H1 (cell line): ENCODE measurements around the gene STK32C. TPM values are rescaled to one million over a fixed set of nuclear protein-coding genes. Genes with fewer than 3 reads are reported as not detected.

ENCODE experiments used
- CTCF ChIA-PET: fragments of 300-600 bp; sonication (Branson Sonifier 250); formaldehyde crosslinking; loops from one replicate; lab custom pipeline; 2021; ENCODE audit not compliant: partially characterized antibody; lab: Charles Lee
- POLR2A ChIA-PET: fragments of 300-600 bp; sonication (Branson Sonifier 250); formaldehyde crosslinking; loops from one replicate; lab custom pipeline; 2021; ENCODE audit warnings: inconsistent platforms; ENCODE audit not compliant: partially characterized antibody; lab: Charles Lee
- DNase-seq, 2 experiments: peaks; one replicate each; pipeline versions ENCODE4 v3.0.0 to v3.0.0-alpha.2; 2010 to 2022; ENCODE audit warnings: low spot score in 2 of 2, low read depth in 1 of 2, mixed read lengths in 1 of 2
- FAIRE-seq: peaks from 2 replicates; lab custom pipeline; 2011; peaks lifted over from hg19 to GRCh38; lab: Jason Lieb, UNC
- H2AFZ ChIP-seq: 2 replicates; pipeline ENCODE4 v1.8.1; 2012; ENCODE audit warnings: low read length, inconsistent platforms
- H2AK5ac ChIP-seq: 2 replicates; pipeline ENCODE4 v1.6.1; 2013; ENCODE audit warnings: low read depth, low read length
- H2BK120ac ChIP-seq: replicated peaks from 2 replicates; pipeline ENCODE3; 2013; ENCODE audit warnings: low read depth, low read length, inconsistent platforms
- H2BK12ac ChIP-seq: 2 replicates; pipeline ENCODE4 v1.6.1; 2013; ENCODE audit warnings: low read depth, low read length
- H2BK15ac ChIP-seq: 2 replicates; pipeline ENCODE4 v1.6.1; 2013; ENCODE audit warnings: low read length
- H2BK20ac ChIP-seq: 2 replicates; pipeline ENCODE4 v1.6.1; 2013; ENCODE audit warnings: low read length
- H2BK5ac ChIP-seq: 2 replicates; pipeline ENCODE4 v1.6.1; 2013; ENCODE audit warnings: low read depth, low read length
- H3K14ac ChIP-seq: 2 replicates; pipeline ENCODE4 v1.6.1; 2013; ENCODE audit warnings: inconsistent platforms; ENCODE audit not compliant: insufficient read length
- H3K18ac ChIP-seq: 2 replicates; pipeline ENCODE4 v1.6.1; 2013; ENCODE audit warnings: low read length; ENCODE audit errors: extremely low read depth
- H3K23ac ChIP-seq: 2 replicates; pipeline ENCODE4 v1.6.1; 2013; ENCODE audit warnings: inconsistent platforms; ENCODE audit not compliant: insufficient read length
- H3K23me2 ChIP-seq: 2 replicates; pipeline ENCODE4 v1.6.1; 2013; ENCODE audit warnings: low read depth, low read length
- H3K27ac ChIP-seq: 2 replicates; pipeline ENCODE4 v1.6.1; 2011; ENCODE audit warnings: low read depth, low read length, inconsistent platforms
- H3K27me3 ChIP-seq, 4 experiments: replicated peaks in 1 of 4; 1 replicate in 1 of 4; 2 replicates in 3 of 4; pipeline versions ENCODE4 v1.6.1 to v1.8.1; 2011 to 2013; ENCODE audit warnings: low read length in 3 of 4, mild to moderate bottlenecking in 3 of 4, inconsistent platforms in 2 of 4, mixed read lengths in 2 of 4, moderate library complexity in 1 of 4; ENCODE audit not compliant: control insufficient read depth in 3 of 4, insufficient read depth in 3 of 4; ENCODE audit errors: extremely low read depth in 1 of 4
- H3K36me3 ChIP-seq, 4 experiments: 2 replicates each; pipeline versions ENCODE4 v1.6.1 to v1.8.1; 2011 to 2013; ENCODE audit warnings: mild to moderate bottlenecking in 4 of 4, low read length in 3 of 4, moderate library complexity in 2 of 4, control low read depth in 1 of 4, inconsistent platforms in 1 of 4; ENCODE audit not compliant: insufficient read depth in 4 of 4, control insufficient read depth in 2 of 4
- H3K4ac ChIP-seq: replicated peaks from 2 replicates; pipeline ENCODE3; 2013; ENCODE audit warnings: low read length, low read depth, mixed read lengths, inconsistent platforms; ENCODE audit not compliant: insufficient read length
- H3K4me1 ChIP-seq, 4 experiments: replicated peaks in 1 of 4; 1 replicate in 1 of 4; 2 replicates in 3 of 4; pipeline versions ENCODE4 v1.6.1 to v1.8.1; 2011 to 2013; ENCODE audit warnings: low read length in 3 of 4, inconsistent platforms in 2 of 4, mixed read lengths in 1 of 4; ENCODE audit not compliant: insufficient read depth in 4 of 4, control insufficient read depth in 3 of 4
- H3K4me2 ChIP-seq, 2 experiments: 2 replicates each; pipeline versions ENCODE4 v1.6.1 to v1.8.1; 2011 to 2013; ENCODE audit warnings: low read depth in 2 of 2, low read length in 2 of 2, control low read depth in 1 of 2, inconsistent platforms in 1 of 2, mild to moderate bottlenecking in 1 of 2; ENCODE audit not compliant: insufficient read depth in 1 of 2
- H3K4me3 ChIP-seq, 4 experiments: fragments of 200-600, 300-600 bp in 1 of 4; sonication (generic), shearing (Covaris generic), sonication (Bioruptor Twin) in 1 of 4; 2 replicates each; pipeline versions ENCODE4 v1.5.1 to v1.8.1; 2011 to 2016; ENCODE audit warnings: low read length in 4 of 4, low read depth in 3 of 4, control low read depth in 2 of 4, inconsistent platforms in 2 of 4, mild to moderate bottlenecking in 2 of 4, mixed read lengths in 1 of 4, moderate library complexity in 1 of 4; ENCODE audit not compliant: insufficient read depth in 2 of 4; ENCODE audit errors: extremely low read depth in 1 of 4
- H3K56ac ChIP-seq: replicated peaks from 2 replicates; pipeline ENCODE3; 2013; ENCODE audit warnings: low read depth, mild to moderate bottlenecking, mixed read lengths, low read length, inconsistent platforms; ENCODE audit not compliant: insufficient read length
- H3K79me1 ChIP-seq: 2 replicates; pipeline ENCODE4 v1.6.1; 2013; ENCODE audit warnings: low read depth, low read length, control low read depth
- H3K79me2 ChIP-seq, 2 experiments: 2 replicates each; pipeline versions ENCODE4 v1.6.1 to v1.8.1; 2012 to 2013; ENCODE audit warnings: low read length in 2 of 2, mild to moderate bottlenecking in 2 of 2, inconsistent platforms in 1 of 2; ENCODE audit not compliant: insufficient read depth in 2 of 2, control insufficient read depth in 1 of 2
- H3K9ac ChIP-seq, 4 experiments: replicated peaks in 1 of 4; 1 replicate in 1 of 4; 2 replicates in 3 of 4; pipeline versions ENCODE4 v1.6.1 to v1.8.1; 2011 to 2013; ENCODE audit warnings: low read depth in 3 of 4, low read length in 3 of 4, control low read depth in 2 of 4, mild to moderate bottlenecking in 2 of 4, moderate library complexity in 2 of 4, inconsistent platforms in 1 of 4; ENCODE audit errors: extremely low read depth in 1 of 4
- H3K9me3 ChIP-seq, 2 experiments: 2 replicates each; pipeline versions ENCODE4 v1.6.1 to v1.8.1; 2012 to 2013; ENCODE audit warnings: mild to moderate bottlenecking in 2 of 2, moderate library complexity in 2 of 2, control low read depth in 1 of 2, inconsistent platforms in 1 of 2, low read depth in 1 of 2, low read length in 1 of 2, mixed read lengths in 1 of 2; ENCODE audit not compliant: insufficient read depth in 2 of 2
- H4K20me1 ChIP-seq, 2 experiments: replicated peaks in 1 of 2; 2 replicates each; pipeline versions ENCODE3 to v1.8.1; 2011 to 2013; ENCODE audit warnings: inconsistent platforms in 2 of 2, low read length in 2 of 2, mild to moderate bottlenecking in 1 of 2; ENCODE audit not compliant: insufficient read depth in 2 of 2, control insufficient read depth in 1 of 2
- H4K5ac ChIP-seq: 2 replicates; pipeline ENCODE4 v1.6.1; 2013; ENCODE audit warnings: low read length, low read depth, mixed read lengths, inconsistent platforms; ENCODE audit not compliant: insufficient read length
- H4K8ac ChIP-seq: 2 replicates; pipeline ENCODE4 v1.8.0; 2013; ENCODE audit warnings: mild to moderate bottlenecking, moderate library complexity, low read length, inconsistent platforms; ENCODE audit not compliant: insufficient read depth; ENCODE audit errors: extremely low read depth
- H4K91ac ChIP-seq: replicated peaks from 2 replicates; pipeline ENCODE3; 2013; ENCODE audit warnings: low read length, mixed read lengths, inconsistent platforms; ENCODE audit not compliant: insufficient read length
- CHD2 ChIP-seq: IDR thresholded peaks from 2 replicates; pipeline ENCODE4 v1.6.1; 2012; ENCODE audit warnings: low read length, improper control_type of control experiment
- JUND ChIP-seq: IDR thresholded peaks from 2 replicates; pipeline ENCODE4 v1.6.1; 2011; ENCODE audit warnings: mild to moderate bottlenecking, improper control_type of control experiment, low read length
- MAX ChIP-seq: IDR thresholded peaks from 2 replicates; pipeline ENCODE4 v1.6.1; 2012; ENCODE audit warnings: inconsistent platforms
- NANOG ChIP-seq: IDR thresholded peaks from 2 replicates; pipeline ENCODE4 v1.6.1; 2011; ENCODE audit warnings: low read length, low read depth, mild to moderate bottlenecking, inconsistent platforms; ENCODE audit not compliant: insufficient read depth, poor library complexity, severe bottlenecking
- POLR2A ChIP-seq, 2 experiments: IDR thresholded peaks; 1 replicate in 1 of 2; 2 replicates in 1 of 2; pipeline ENCODE4 v1.6.1; 2011; ENCODE audit warnings: low read depth in 2 of 2, low read length in 2 of 2, mild to moderate bottlenecking in 2 of 2; ENCODE audit errors: control extremely low read depth in 1 of 2
- POU5F1 ChIP-seq: IDR thresholded peaks from 2 replicates; pipeline ENCODE4 v1.6.1; 2011; ENCODE audit warnings: low read depth, mild to moderate bottlenecking, low read length, moderate library complexity
- RAD21 ChIP-seq, 2 experiments: IDR thresholded peaks in 1 of 2; conservative IDR thresholded peaks in 1 of 2; 2 replicates each; pipeline ENCODE4 v1.6.1; 2011; ENCODE audit warnings: low read depth in 2 of 2, low read length in 2 of 2, improper control_type of control experiment in 1 of 2, inconsistent platforms in 1 of 2, mild to moderate bottlenecking in 1 of 2, moderate library complexity in 1 of 2
- SAP30 ChIP-seq: fragments of 300-600 bp; sonication (generic); IDR thresholded peaks from 2 replicates; pipeline ENCODE4 v1.7.1; 2012; ENCODE audit warnings: low read length, moderate library complexity, mild to moderate bottlenecking, inconsistent platforms; ENCODE audit not compliant: insufficient read depth, insufficient replicate concordance
- SIN3A ChIP-seq, 2 experiments: IDR thresholded peaks in 1 of 2; conservative IDR thresholded peaks in 1 of 2; 2 replicates each; pipeline ENCODE4 v1.6.1; 2011 to 2012; ENCODE audit warnings: low read length in 2 of 2, improper control_type of control experiment in 1 of 2, low read depth in 1 of 2, mild to moderate bottlenecking in 1 of 2
- SIX5 ChIP-seq: IDR thresholded peaks from 2 replicates; pipeline ENCODE4 v1.6.1; 2011; ENCODE audit warnings: mild to moderate bottlenecking, low read depth, low read length
- SP2 ChIP-seq: IDR thresholded peaks from 2 replicates; pipeline ENCODE4 v1.6.1; 2012; ENCODE audit warnings: mild to moderate bottlenecking, low read length, inconsistent platforms
- SP4 ChIP-seq: IDR thresholded peaks from 2 replicates; pipeline ENCODE4 v1.6.1; 2012; ENCODE audit warnings: low read length, inconsistent platforms
- TEAD4 ChIP-seq: IDR thresholded peaks from 2 replicates; pipeline ENCODE4 v1.6.1; 2012; ENCODE audit warnings: low read depth, low read length, inconsistent platforms, mixed read lengths
- WGBS, 2 experiments: shearing (Covaris generic) in 1 of 2; methylation state at CpG; one replicate each; pipeline versions ENCODE4 v1.1.6 to v1.1.7; 2013 to 2015; ENCODE audit warnings: low lambda C conversion rate in 2 of 2, mixed read lengths in 2 of 2, inconsistent platforms in 1 of 2, low coverage in 1 of 2, missing lambda C conversion rate in 1 of 2; ENCODE audit not compliant: insufficient replicate concordance in 2 of 2, insufficient coverage in 1 of 2, insufficient read length in 1 of 2; ENCODE audit errors: extremely low coverage in 1 of 2, missing lambda C conversion rate in 1 of 2; 5-methylcytosine and 5-hydroxymethylcytosine counted together
- polyA plus RNA-seq, 7 experiments: library from polyadenylated mRNA; depleted of rRNA in 3 of 7; stranded (reverse) in 5 of 7; unstranded in 2 of 7; fragments of >200 nt in 5 of 7; fragments of 200-250 nt in 2 of 7; gene quantifications; 1 replicate in 5 of 7; 2 replicates in 1 of 7; 4 replicates in 1 of 7; pipeline versions ENCODE4 v1.2.1 to v1.2.3, GENCODE V29; 2011 to 2013; ENCODE audit warnings: missing spikeins in 2 of 7, mixed read lengths in 2 of 7
- total RNA-seq: library from RNA; stranded (reverse); fragmentation: NEBNext Ultra II Directional; extraction: Animal tissue kit (Norgen Biotek cat#: 25700); gene quantifications from 2 replicates; pipeline ENCODE4 v1.2.1, GENCODE V29; 2021

Gene STK32C
- total and polyA plus RNA-seq, 2 of the 8 experiments (the other 6 are each of a cell fraction or from before 2014, with no cell fraction given), result 10.6 to 15.6 TPM

GRCh38 chr10:132259702-132260482, 47.9 kb downstream of the STK32C start:
- POLR2A ChIA-PET, result no interaction called here
- no peak overlapping the region for H2AK5ac ChIP-seq
- DNase-seq, result no peak
- H4K91ac ChIP-seq, result no peak overlapping the region
- no peak overlapping the region for H3K27ac ChIP-seq
- no peak overlapping the region for H2BK12ac ChIP-seq
- no peak overlapping the region for H2BK15ac ChIP-seq
- no peaks in the 10 kb centered on the region; a peak in 1 of 7 replicates for H3K27me3 ChIP-seq
- H4K8ac ChIP-seq, result no peak overlapping the region
- H3K4me2 ChIP-seq, result no peak overlapping the region
- H3K23ac ChIP-seq, result no peak overlapping the region
- no peak overlapping the region for H2AFZ ChIP-seq
- no peak overlapping the region for H2BK20ac ChIP-seq
- H3K4me1 ChIP-seq, result no peaks in the 10 kb centered on the region; a peak in 1 of 7 replicates
- no peaks in the 10 kb centered on the region for H3K79me1 ChIP-seq
- no peak overlapping the region for H3K9ac ChIP-seq
- no peak overlapping the region for H2BK5ac ChIP-seq
- no peak overlapping the region for H3K4ac ChIP-seq
- H3K4me3 ChIP-seq, result no peak overlapping the region
- no peaks in the 10 kb centered on the region for H3K79me2 ChIP-seq
- H4K5ac ChIP-seq, result no peak overlapping the region
- H4K20me1 ChIP-seq, result no peaks in the 10 kb centered on the region
- no peaks in the 10 kb centered on the region for H3K23me2 ChIP-seq
- H3K56ac ChIP-seq, result no peak overlapping the region
- H3K14ac ChIP-seq, result no peak overlapping the region
- no peak overlapping the region for H2BK120ac ChIP-seq
- CTCF ChIA-PET, result interaction anchor here (0.6 kb wide), 1 partner anchor 140 kb away, joined by 4 read pairs; no protein-coding TSS in a partner anchor
- WGBS, 2 experiments, result 89% methylated on average over 27 of the region's 27 CpGs; no CpG with 5 or more reads in 1 of the 2 experiments
- FAIRE-seq, result no peak
- no peaks in the 10 kb centered on the region for H3K36me3 ChIP-seq
- H3K9me3 ChIP-seq, result no peaks in the 10 kb centered on the region
- H3K18ac ChIP-seq, result no peak overlapping the region
- TF ChIP-seq SP2, result no peak
- no peak for TF ChIP-seq MAX
- TF ChIP-seq SIN3A (conservative IDR thresholded peaks at IDR 0.05 in 1 of 2, IDR thresholded peaks at IDR 0.05 in 1 of 2; ENCODE audit: low read depth in 1 of 2, low read length in 2 of 2), result no peak
- TF ChIP-seq TEAD4, result no peak
- TF ChIP-seq POLR2A (IDR thresholded peaks at IDR 0.05; ENCODE audit: control extremely low read depth in 1 of 2, low read depth in 2 of 2, low read length in 2 of 2), result no peak
- TF ChIP-seq CHD2, result no peak
- no peak for TF ChIP-seq SIX5
- TF ChIP-seq SP4, result no peak
- no peak for TF ChIP-seq SAP30
- no peak for TF ChIP-seq JUND
- TF ChIP-seq RAD21 (IDR thresholded peaks at IDR 0.05 in 1 of 2, conservative IDR thresholded peaks at IDR 0.05 in 1 of 2; ENCODE audit: low read depth in 2 of 2, low read length in 2 of 2), result no peak
- no peak for TF ChIP-seq NANOG
- TF ChIP-seq POU5F1, result no peak
